PC-3 (cell line): ENCODE data around the gene KMT2C. TPM values are rescaled to one million over a fixed set of nuclear protein-coding genes. Genes with fewer than 3 reads are reported as not detected.

Experiments used
- ATAC-seq: fragments of 200-7000 bp; cut with Tn5 transposase; 2 replicates; pipeline ENCODE4 v1.9.1; 2020; ENCODE audit warnings: mild to moderate bottlenecking, moderate library complexity
- BruUV-seq: library from RNA; stranded (reverse); fragments of 400-500 nt; replicated peaks from 2 replicates; lab custom pipeline; 2021; lab: Mats Ljungman, UMichigan
- CTCF ChIA-PET: fragments of 300-600 bp; sonication (Branson Sonifier 250); formaldehyde crosslinking; loops from one replicate; lab custom pipeline; 2022; ENCODE audit warnings: antibody characterized with exemption; lab: Charles Lee
- POLR2A ChIA-PET: fragments of 300-600 bp; sonication (Branson Sonifier 250); formaldehyde crosslinking; loops from one replicate; lab custom pipeline; 2022; ENCODE audit warnings: antibody characterized with exemption; ENCODE audit not compliant: unreplicated experiment; lab: Charles Lee
- DNase-seq: peaks from one replicate; pipeline ENCODE4 v3.0.0-alpha.2; 2015
- H2AFZ ChIP-seq: fragments of 300-600 bp; sonication (generic); 2 replicates; pipeline ENCODE4 v1.6.0; 2016; ENCODE audit warnings: antibody characterized with exemption, low read length
- H3F3A ChIP-seq: fragments of 300-600 bp; sonication (generic); one replicate; pipeline ENCODE4 v1.6.0; 2017; ENCODE audit warnings: antibody characterized with exemption, low read length, control low read depth, mild to moderate bottlenecking; ENCODE audit not compliant: unreplicated experiment
- H3K27ac ChIP-seq: fragments of 300-600 bp; sonication (generic); 2 replicates; pipeline ENCODE4 v1.5.1; 2016; ENCODE audit warnings: mild to moderate bottlenecking, low read length
- H3K27me3 ChIP-seq: fragments of 300-600 bp; sonication (generic); 2 replicates; pipeline ENCODE4 v1.6.1; 2016; ENCODE audit warnings: low read length, mixed read lengths
- H3K36me3 ChIP-seq: fragments of 300-600 bp; sonication (generic); 2 replicates; pipeline ENCODE4 v1.6.1; 2016; ENCODE audit warnings: low read depth, mixed run types, low read length, mixed read lengths
- H3K4me1 ChIP-seq: fragments of 300-600 bp; sonication (generic); 2 replicates; pipeline ENCODE4 v1.5.1; 2016; ENCODE audit warnings: low read length; ENCODE audit not compliant: insufficient read depth
- H3K4me2 ChIP-seq: fragments of 300-600 bp; sonication (generic); 2 replicates; pipeline ENCODE4 v1.6.0; 2016; ENCODE audit warnings: low read length
- H3K4me3 ChIP-seq: fragments of 300-600 bp; sonication (generic); 2 replicates; pipeline ENCODE4 v1.5.1; 2016; ENCODE audit warnings: mild to moderate bottlenecking, low read length, mixed read lengths
- H3K79me2 ChIP-seq: fragments of 300-600 bp; sonication (generic); 2 replicates; pipeline ENCODE4 v1.6.1; 2017; ENCODE audit warnings: low read length, mixed read lengths
- H3K9ac ChIP-seq: fragments of 300-600 bp; sonication (generic); 2 replicates; pipeline ENCODE4 v1.6.0; 2016; ENCODE audit warnings: mild to moderate bottlenecking, low read length
- H3K9me2 ChIP-seq: fragments of 300-600 bp; sonication (generic); replicated peaks from 2 replicates; pipeline ENCODE4 v1.6.1; 2016; ENCODE audit warnings: mixed run types, low read length, mixed read lengths
- H3K9me3 ChIP-seq: fragments of 300-600 bp; sonication (generic); 2 replicates; pipeline ENCODE4 v1.6.1; 2016; ENCODE audit warnings: low read length, mixed read lengths
- H4K20me1 ChIP-seq: fragments of 300-600 bp; sonication (generic); 2 replicates; pipeline ENCODE4 v1.6.1; 2016; ENCODE audit warnings: low read length, mixed read lengths
- EZH2 ChIP-seq: fragments of 300-600 bp; sonication (generic); IDR thresholded peaks from one replicate; pipeline ENCODE4 v1.6.1; 2017; ENCODE audit warnings: antibody characterized with exemption, mild to moderate bottlenecking, low read length; ENCODE audit not compliant: unreplicated experiment
- EZH2phosphoT487 ChIP-seq: fragments of 300-600 bp; sonication (generic); IDR thresholded peaks from 2 replicates; pipeline ENCODE4 v1.6.1; 2018; ENCODE audit warnings: mild to moderate bottlenecking, antibody characterized with exemption, low read length, borderline replicate concordance
- intact Hi-C: fragments of 100-400 bp; cut with micrococcal nuclease; formaldehyde crosslinking; loops from 2 replicates; pipeline ENCODE4 v1.9.0; 2023
- total RNA-seq: library from RNA; depleted of rRNA; stranded (reverse); fragments of >200 nt; gene quantifications from 2 replicates; pipeline ENCODE4 v1.2.3, GENCODE V29; 2014
- TF ChIP-seq, protein P1 (sequence below): fragments of 300-600 bp; sonication (generic); conservative IDR thresholded peaks from 2 replicates; pipeline ENCODE4 v1.5.1; 2017; ENCODE audit warnings: antibody characterized with exemption, low read depth, mild to moderate bottlenecking, low read length

KMT2C gene
- total RNA-seq, 1 experiment from 2014 or later = 15.3 TPM

GRCh38 chr7:152480664-152481063 lies 44.9 kb upstream of the KMT2C start:
- no peaks in the 10 kb centered on the region for H3K9me3 ChIP-seq
- no peaks in the 10 kb centered on the region for H3F3A ChIP-seq
- no peaks in the 10 kb centered on the region for H3K79me2 ChIP-seq
- no peaks in the 10 kb centered on the region for H3K9me2 ChIP-seq
- no peak overlapping the region for H3K27ac ChIP-seq
- no peaks in the 10 kb centered on the region for H3K27me3 ChIP-seq
- ChIA-PET POLR2A (interaction anchor here (0.6 kb wide), 1 partner anchor 74 kb away, joined by 3 read pairs; no protein-coding TSS in a partner anchor), CTCF (no interaction called here)
- no peak overlapping the region for H3K4me2 ChIP-seq
- no peaks in the 10 kb centered on the region for H3K4me1 ChIP-seq
- no TSS peak for BruUV-seq
- no peak overlapping the region for H2AFZ ChIP-seq
- DNase-seq = no peak
- TF ChIP-seq, protein P1, sequence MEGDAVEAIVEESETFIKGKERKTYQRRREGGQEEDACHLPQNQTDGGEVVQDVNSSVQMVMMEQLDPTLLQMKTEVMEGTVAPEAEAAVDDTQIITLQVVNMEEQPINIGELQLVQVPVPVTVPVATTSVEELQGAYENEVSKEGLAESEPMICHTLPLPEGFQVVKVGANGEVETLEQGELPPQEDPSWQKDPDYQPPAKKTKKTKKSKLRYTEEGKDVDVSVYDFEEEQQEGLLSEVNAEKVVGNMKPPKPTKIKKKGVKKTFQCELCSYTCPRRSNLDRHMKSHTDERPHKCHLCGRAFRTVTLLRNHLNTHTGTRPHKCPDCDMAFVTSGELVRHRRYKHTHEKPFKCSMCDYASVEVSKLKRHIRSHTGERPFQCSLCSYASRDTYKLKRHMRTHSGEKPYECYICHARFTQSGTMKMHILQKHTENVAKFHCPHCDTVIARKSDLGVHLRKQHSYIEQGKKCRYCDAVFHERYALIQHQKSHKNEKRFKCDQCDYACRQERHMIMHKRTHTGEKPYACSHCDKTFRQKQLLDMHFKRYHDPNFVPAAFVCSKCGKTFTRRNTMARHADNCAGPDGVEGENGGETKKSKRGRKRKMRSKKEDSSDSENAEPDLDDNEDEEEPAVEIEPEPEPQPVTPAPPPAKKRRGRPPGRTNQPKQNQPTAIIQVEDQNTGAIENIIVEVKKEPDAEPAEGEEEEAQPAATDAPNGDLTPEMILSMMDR = no peak
- TF ChIP-seq EZH2phosphoT487 (no peak), EZH2 (no peak)
- H3K36me3 ChIP-seq = no peaks in the 10 kb centered on the region
- no peak overlapping the region for H3K4me3 ChIP-seq
- no peak for ATAC-seq
- intact Hi-C loops = no loop called here
- no peaks in the 10 kb centered on the region for H4K20me1 ChIP-seq
- H3K9ac ChIP-seq = no peak overlapping the region

- ChIA-PET POLR2A (no interaction called here), CTCF (no interaction called here)
- ATAC-seq (no peak), DNase-seq (no peak)
- no peaks in the 10 kb centered on the region for H3K9me3 ChIP-seq
- TF ChIP-seq, protein P1 = no peak
- TF ChIP-seq EZH2 (no peak), EZH2phosphoT487 (no peak)
- no peak overlapping the region for H3K4me3 ChIP-seq
- no peaks in the 10 kb centered on the region for H3K79me2 ChIP-seq
- no peaks in the 10 kb centered on the region for H3K4me1 ChIP-seq
- H3K27ac ChIP-seq = no peak overlapping the region
- intact Hi-C loops = no loop called here
- no peak overlapping the region for H2AFZ ChIP-seq
- no TSS peak for BruUV-seq
- no peaks in the 10 kb centered on the region for H3K36me3 ChIP-seq
- no peak overlapping the region for H3K4me2 ChIP-seq
- H3K9ac ChIP-seq = no peak overlapping the region
- no peaks in the 10 kb centered on the region for H3K9me2 ChIP-seq
- H3F3A ChIP-seq = no peaks in the 10 kb centered on the region
- no peaks in the 10 kb centered on the region for H3K27me3 ChIP-seq
- no peaks in the 10 kb centered on the region for H4K20me1 ChIP-seq
These were observed 43.8 kb upstream of the KMT2C start for GRCh38 chr7:152479595-152479994.

GRCh38 chr7:152478140-152478539 lies 42.3 kb upstream of the KMT2C start:
- no peak overlapping the region for H3K4me3 ChIP-seq
- H3K9ac ChIP-seq = no peak overlapping the region
- no peaks in the 10 kb centered on the region for H3K4me1 ChIP-seq
- TF ChIP-seq, protein P1 = no peak
- TF ChIP-seq EZH2phosphoT487 (no peak), EZH2 (no peak)
- H3K79me2 ChIP-seq = no peaks in the 10 kb centered on the region
- no peaks in the 10 kb centered on the region for H3K27me3 ChIP-seq
- DNase-seq = no peak
- no peaks in the 10 kb centered on the region for H3F3A ChIP-seq
- no peaks in the 10 kb centered on the region for H3K9me3 ChIP-seq
- no peaks in the 10 kb centered on the region for H3K36me3 ChIP-seq
- H3K4me2 ChIP-seq = no peak overlapping the region
- H4K20me1 ChIP-seq = no peaks in the 10 kb centered on the region
- ATAC-seq = no peak
- ChIA-PET CTCF (no interaction called here), POLR2A (no interaction called here)
- no peaks in the 10 kb centered on the region for H3K9me2 ChIP-seq
- H3K27ac ChIP-seq = no peak overlapping the region
- no TSS peak for BruUV-seq
- intact Hi-C loops = no loop called here
- no peak overlapping the region for H2AFZ ChIP-seq
